GM12875 (cell line): ENCODE results near the gene CST11.

Source experiments
- H3K4me3 ChIP-seq: one replicate; pipeline ENCODE4 v1.5.1; 2011; ENCODE audit warnings: low read depth, low read length, control low read depth
- CTCF ChIP-seq: IDR thresholded peaks from 2 replicates; pipeline ENCODE4 v1.5.1; 2011; ENCODE audit warnings: low read depth, mild to moderate bottlenecking, control low read depth, inconsistent platforms, low read length, moderate library complexity, borderline replicate concordance; ENCODE audit not compliant: insufficient read depth

CST11 gene

GRCh38 chr20:23413862-23414422 is 38.7 kb downstream of the CST11 start:
- H3K4me3 ChIP-seq, result no peak overlapping the region
- TF ChIP-seq CTCF, result no peak

GRCh38 chr20:23412026-23412425 is 40.6 kb downstream of the CST11 start:
- TF ChIP-seq CTCF, result no peak
- no peak overlapping the region for H3K4me3 ChIP-seq

- no peak overlapping the region for H3K4me3 ChIP-seq
- TF ChIP-seq CTCF, result no peak
These were observed 41.6 kb downstream of the CST11 start for GRCh38 chr20:23410916-23411695.

GRCh38 chr20:23409800-23410199 is 42.9 kb downstream of the CST11 start:
- TF ChIP-seq CTCF, result no peak
- H3K4me3 ChIP-seq, result no peak overlapping the region

- TF ChIP-seq CTCF, result no peak
These were observed 43.7 kb downstream of the CST11 start for GRCh38 chr20:23408957-23409356.

GRCh38 chr20:23407781-23408464 is 44.8 kb downstream of the CST11 start:
- H3K4me3 ChIP-seq, result no peak overlapping the region
- TF ChIP-seq CTCF, result no peak

More at GRCh38 chr20:23408957-23409356, 43.7 kb downstream of the CST11 start:
- H3K4me3 ChIP-seq, result no peak overlapping the region
